Skeletal muscle satellite cell (primary cell): ENCODE results near the gene SMURF1.

Experiments used
- H3K27me3 ChIP-seq: 2 replicates; pipeline ENCODE4 v1.7.0; 2013; ENCODE audit warnings: low read length; ENCODE audit not compliant: control insufficient read depth, insufficient read depth
- H3K36me3 ChIP-seq: 2 replicates; pipeline ENCODE4 v1.7.0; 2013; ENCODE audit warnings: mild to moderate bottlenecking, control low read depth, low read length; ENCODE audit not compliant: insufficient read depth
- H3K4me1 ChIP-seq: 2 replicates; pipeline ENCODE4 v1.7.0; 2013; ENCODE audit warnings: low read length; ENCODE audit not compliant: control insufficient read depth, insufficient read depth
- H3K4me2 ChIP-seq: 2 replicates; pipeline ENCODE4 v1.7.0; 2013; ENCODE audit warnings: mild to moderate bottlenecking, low read length
- H3K4me3 ChIP-seq: 2 replicates; pipeline ENCODE4 v1.7.0; 2013; ENCODE audit warnings: low read length
- H3K9ac ChIP-seq: 2 replicates; pipeline ENCODE4 v1.7.0; 2013; ENCODE audit warnings: mild to moderate bottlenecking, low read depth, low read length, moderate library complexity
- H3K9me3 ChIP-seq: replicated peaks from 2 replicates; pipeline ENCODE4 v1.7.0; 2013; ENCODE audit warnings: mild to moderate bottlenecking, control low read depth, low read length

SMURF1 gene

DNA sequence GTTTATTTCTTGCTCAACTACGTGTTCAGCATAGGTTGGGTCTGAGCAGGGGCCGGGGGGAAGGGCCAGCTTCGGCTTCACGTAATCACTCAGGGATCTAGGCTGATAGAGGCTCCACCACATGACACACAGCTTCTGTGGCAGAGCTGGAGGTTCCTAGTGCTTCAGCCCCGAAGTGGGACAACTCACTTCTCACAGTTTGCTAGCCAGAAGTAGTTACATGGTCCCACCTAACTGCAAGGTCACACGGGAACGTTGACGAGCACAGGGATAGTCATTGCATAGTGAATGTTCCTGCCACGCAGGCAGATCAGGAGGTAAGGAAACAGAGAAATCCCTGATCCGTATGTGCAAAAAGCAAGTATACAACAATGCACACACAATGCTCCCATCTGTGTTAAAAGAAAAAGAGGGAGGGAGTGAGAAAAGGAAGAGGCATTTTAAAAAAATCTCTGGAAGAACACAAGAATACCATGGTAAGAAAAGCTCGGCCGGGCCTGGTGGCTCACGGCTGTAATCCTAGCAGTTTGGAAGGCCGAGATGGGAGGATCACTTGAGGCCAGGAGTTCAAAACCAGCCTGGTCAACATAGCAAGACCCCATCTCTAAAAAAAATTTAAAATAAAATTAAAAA is 16.9 kb downstream of the SMURF1 start:
- Histone ChIP-seq H3K4me3 (no peak overlapping the region), H3K4me1 (peaks cover 27% of the 10 kb centered on the region), H3K9me3 (no peaks in the 10 kb centered on the region), H3K27me3 (no peaks in the 10 kb centered on the region), H3K36me3 (no peaks in the 10 kb centered on the region), H3K4me2 (no peak overlapping the region), H3K9ac (no peak overlapping the region)

DNA sequence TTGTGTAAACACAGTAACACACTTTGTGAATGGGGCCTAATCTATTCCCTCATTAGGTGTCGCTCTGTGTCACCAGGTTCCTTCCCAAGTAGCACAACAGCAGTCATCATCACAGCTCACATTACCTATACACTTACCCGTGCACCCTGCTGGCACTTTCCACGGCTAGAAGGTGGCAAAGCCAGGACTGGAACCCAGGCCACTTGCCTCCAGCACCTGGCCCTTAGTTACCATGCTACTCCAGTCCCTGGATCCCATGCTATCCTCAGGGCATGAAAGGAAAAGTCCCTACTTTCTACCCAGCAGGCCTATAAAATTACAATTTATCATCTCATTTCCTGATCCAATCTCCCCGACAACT is 18.4 kb downstream of the SMURF1 start:
- H3K9ac ChIP-seq, result no peak overlapping the region

DNA sequence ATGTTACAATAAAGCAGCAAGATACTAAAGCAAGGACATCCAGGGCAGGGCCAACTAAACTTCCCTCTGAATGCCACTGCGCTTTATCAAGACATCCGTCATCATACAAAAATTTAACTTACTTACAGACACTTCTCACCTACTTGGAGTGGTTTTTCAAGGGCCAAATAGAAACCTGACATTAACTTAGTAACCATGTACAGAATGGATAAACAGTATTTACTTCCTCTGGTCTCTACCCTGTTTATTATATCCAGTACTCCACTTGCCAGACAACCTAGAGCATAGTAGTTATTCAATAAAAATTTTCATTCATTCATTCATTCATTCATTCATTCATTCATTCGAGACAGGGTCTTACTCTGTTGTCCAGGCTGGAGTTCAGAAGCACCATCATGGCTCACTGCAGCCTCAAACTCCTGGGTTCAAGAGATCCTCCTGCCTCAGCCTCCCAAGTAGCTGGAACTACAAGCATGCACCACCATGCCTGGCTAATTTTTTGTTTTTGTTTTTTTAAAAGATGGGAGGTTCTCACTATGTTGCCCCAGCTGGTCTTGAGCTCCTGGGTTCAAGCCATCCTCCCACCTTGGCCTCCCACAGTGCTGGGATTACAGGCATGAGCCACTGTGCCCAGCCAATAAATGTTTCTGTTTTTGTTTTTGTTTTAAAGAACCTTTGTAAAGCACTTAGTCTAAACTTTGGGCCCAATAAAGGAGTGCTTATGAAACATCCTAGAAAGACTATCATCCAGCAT is 19.0 kb downstream of the SMURF1 start:
- Histone ChIP-seq H3K9me3 (no peaks in the 10 kb centered on the region), H3K36me3 (no peaks in the 10 kb centered on the region), H3K9ac (no peak overlapping the region), H3K4me1 (peaks cover 33% of the 10 kb centered on the region), H3K4me3 (no peak overlapping the region), H3K27me3 (no peaks in the 10 kb centered on the region), H3K4me2 (no peak overlapping the region)

More for the DNA sequence above, 18.4 kb downstream of the SMURF1 start:
- Histone ChIP-seq H3K36me3 (no peaks in the 10 kb centered on the region), H3K9me3 (no peaks in the 10 kb centered on the region), H3K27me3 (no peaks in the 10 kb centered on the region), H3K4me2 (no peak overlapping the region), H3K4me1 (peaks cover 32% of the 10 kb centered on the region), H3K4me3 (no peak overlapping the region)

- Histone ChIP-seq H3K9ac (no peak overlapping the region), H3K4me1 (peaks cover 33% of the 10 kb centered on the region)
Observed at GRCh38 chr7:99124236-99124635, 19.7 kb downstream of the SMURF1 start.

GRCh38 chr7:99123571-99124033 is 20.3 kb downstream of the SMURF1 start:
- peak overlapping the region; percentile 35 for H3K4me2 ChIP-seq
- no peaks in the 10 kb centered on the region for H3K36me3 ChIP-seq
- H3K4me1 ChIP-seq, result peaks cover 33% of the 10 kb centered on the region
- no peak overlapping the region for H3K9ac ChIP-seq
- H3K27me3 ChIP-seq, result no peaks in the 10 kb centered on the region
- no peak overlapping the region for H3K4me3 ChIP-seq
- no peaks in the 10 kb centered on the region for H3K9me3 ChIP-seq

More at GRCh38 chr7:99124236-99124635, 19.7 kb downstream of the SMURF1 start:
- H3K4me3 ChIP-seq, result no peak overlapping the region
- H3K9me3 ChIP-seq, result no peaks in the 10 kb centered on the region
- no peaks in the 10 kb centered on the region for H3K27me3 ChIP-seq
- H3K36me3 ChIP-seq, result no peaks in the 10 kb centered on the region
- H3K4me2 ChIP-seq, result peak overlapping the region; percentile 10

- H3K4me3 ChIP-seq, result no peak overlapping the region
- no peaks in the 10 kb centered on the region for H3K27me3 ChIP-seq
- H3K4me1 ChIP-seq, result peaks cover 32% of the 10 kb centered on the region
Observed at GRCh38 chr7:99122762-99123161, 21.1 kb downstream of the SMURF1 start.

DNA sequence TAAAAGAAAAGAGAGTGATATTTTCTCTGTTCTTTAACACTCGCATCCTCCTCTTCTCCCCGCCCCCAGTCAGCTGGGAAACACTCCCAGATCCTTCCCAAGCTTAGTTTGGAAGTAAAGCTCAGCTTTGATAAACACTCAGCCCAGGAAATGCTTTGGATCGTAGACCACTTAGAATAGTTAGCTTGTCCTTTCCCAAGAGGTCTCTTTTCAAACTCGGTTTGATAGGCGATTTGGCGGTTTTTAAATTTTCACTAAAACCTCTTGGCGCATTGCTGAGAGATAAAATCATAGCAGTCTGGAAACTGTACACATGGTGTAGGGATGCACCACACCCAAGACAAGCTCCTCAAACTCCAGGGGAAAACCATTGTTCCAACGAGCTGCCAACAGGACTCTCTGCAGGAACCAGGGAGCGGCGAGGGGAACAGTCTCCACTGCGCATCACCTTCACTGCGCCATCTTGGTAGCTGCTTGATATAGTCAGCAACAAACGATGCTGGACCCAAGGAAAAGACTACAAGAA is 22.3 kb downstream of the SMURF1 start:
- H3K4me2 ChIP-seq, result no peak overlapping the region
- H3K4me3 ChIP-seq, result no peak overlapping the region
- H3K27me3 ChIP-seq, result no peaks in the 10 kb centered on the region
- no peaks in the 10 kb centered on the region for H3K9me3 ChIP-seq
- no peak overlapping the region for H3K9ac ChIP-seq
- peaks cover 23% of the 10 kb centered on the region for H3K4me1 ChIP-seq
- H3K36me3 ChIP-seq, result no peaks in the 10 kb centered on the region

More at GRCh38 chr7:99122762-99123161, 21.1 kb downstream of the SMURF1 start:
- Histone ChIP-seq H3K9ac (no peak overlapping the region), H3K9me3 (no peaks in the 10 kb centered on the region), H3K36me3 (no peaks in the 10 kb centered on the region), H3K4me2 (no peak overlapping the region)

DNA sequence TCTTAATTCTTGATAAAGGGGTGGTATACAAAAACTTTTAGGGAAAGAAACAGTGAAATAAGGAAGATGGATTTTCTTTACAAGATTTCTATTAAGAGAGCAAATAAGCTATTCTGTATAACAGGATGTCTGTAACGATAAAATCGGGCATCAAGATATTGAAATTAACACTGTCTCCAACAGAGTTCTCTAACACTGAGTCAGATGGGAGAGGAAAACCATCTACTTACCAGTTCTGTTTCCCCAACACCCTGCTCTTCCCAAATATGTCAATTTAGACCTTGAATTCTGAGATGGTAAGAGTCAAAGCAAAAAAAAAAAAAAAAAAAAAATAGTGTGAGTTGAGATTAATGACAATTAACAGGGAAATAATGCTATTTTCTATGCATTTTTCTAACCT is 23.0 kb downstream of the SMURF1 start:
- Histone ChIP-seq H3K27me3 (no peaks in the 10 kb centered on the region), H3K36me3 (no peaks in the 10 kb centered on the region), H3K4me2 (no peak overlapping the region), H3K4me3 (no peak overlapping the region), H3K4me1 (peaks cover 23% of the 10 kb centered on the region), H3K9ac (no peak overlapping the region), H3K9me3 (no peaks in the 10 kb centered on the region)

- no peak overlapping the region for H3K9ac ChIP-seq
- H3K36me3 ChIP-seq, result no peaks in the 10 kb centered on the region
- H3K4me2 ChIP-seq, result no peak overlapping the region
- no peak overlapping the region for H3K4me3 ChIP-seq
- peaks cover 23% of the 10 kb centered on the region for H3K4me1 ChIP-seq
- H3K9me3 ChIP-seq, result no peaks in the 10 kb centered on the region
- H3K27me3 ChIP-seq, result no peaks in the 10 kb centered on the region
Observed at GRCh38 chr7:99120501-99120900, 23.4 kb downstream of the SMURF1 start.

DNA sequence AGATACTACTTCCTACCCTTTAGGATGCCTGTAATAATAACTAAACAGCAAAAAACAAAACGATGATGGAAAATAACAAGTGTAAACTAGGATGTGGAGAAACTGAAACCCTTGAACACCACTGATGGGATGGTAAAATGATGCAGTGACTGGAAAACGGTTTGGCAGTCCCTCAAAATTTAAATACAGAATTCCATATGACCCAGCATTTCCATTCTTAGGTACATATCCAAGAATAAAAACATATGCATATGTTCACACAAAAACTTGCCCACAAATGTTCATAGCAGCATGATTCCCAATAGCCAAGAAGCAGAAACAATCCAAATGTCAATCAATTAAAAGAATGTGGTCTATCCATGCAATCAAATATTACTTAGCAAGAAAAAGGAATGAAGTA is 25.8 kb downstream of the SMURF1 start:
- Histone ChIP-seq H3K4me3 (no peak overlapping the region), H3K4me2 (no peak overlapping the region), H3K36me3 (no peaks in the 10 kb centered on the region), H3K9ac (no peak overlapping the region), H3K9me3 (no peaks in the 10 kb centered on the region), H3K4me1 (peaks cover 8% of the 10 kb centered on the region), H3K27me3 (no peaks in the 10 kb centered on the region)

- Histone ChIP-seq H3K9ac (no peak overlapping the region), H3K27me3 (no peaks in the 10 kb centered on the region), H3K4me3 (no peak overlapping the region), H3K4me1 (peaks cover 19% of the 10 kb centered on the region), H3K9me3 (no peaks in the 10 kb centered on the region), H3K4me2 (no peak overlapping the region), H3K36me3 (no peaks in the 10 kb centered on the region)
Observed at GRCh38 chr7:99116144-99116543, 27.8 kb downstream of the SMURF1 start.
